SK-N-MC (cell line): ENCODE results near the gene TMPRSS6.

Experiments used
- EZH2 ChIP-seq: fragments of 200-600 bp; sonication (generic); IDR thresholded peaks from one replicate; pipeline ENCODE4 v1.6.1; 2017; ENCODE audit warnings: antibody characterized with exemption
- POLR2AphosphoS5 ChIP-seq: IDR thresholded peaks from 2 replicates; pipeline ENCODE4 v1.6.1; 2012; ENCODE audit warnings: mild to moderate bottlenecking, low read depth, low read length, borderline replicate concordance

DNA sequence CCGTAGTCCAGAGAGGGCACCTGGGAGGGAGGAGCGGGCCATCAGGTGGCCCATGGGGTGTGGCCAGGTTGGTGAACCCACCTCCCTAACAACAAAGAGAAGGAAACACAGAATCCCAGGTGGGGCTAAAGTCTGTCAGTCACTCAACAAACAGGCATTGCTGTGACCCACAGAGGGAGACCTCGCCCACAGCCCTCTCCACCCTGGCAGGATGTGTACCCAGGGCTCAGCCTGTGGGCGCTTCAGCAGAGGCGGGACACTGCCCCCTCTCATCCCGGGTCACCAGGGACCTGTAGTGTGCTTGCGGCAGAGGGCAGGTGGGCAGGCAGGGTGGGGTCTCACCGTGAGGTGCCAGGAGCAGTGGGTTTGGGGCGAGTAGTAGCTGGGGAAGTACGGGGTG is 25.1 kb downstream of the TMPRSS6 start:
- TF ChIP-seq POLR2AphosphoS5 = no peak
- TF ChIP-seq EZH2 = no peak
